HG03103 (cell line): ENCODE measurements around the gene ACSF2.
"Not testable (repeated sequence)": the region's sequence is repeated elsewhere in the genome, so short reads cannot be mapped to it uniquely, and the experiment has no call there.

Experiments
- ATAC-seq: cut with Tn5 transposase; IDR thresholded peaks from one replicate; pipeline ENCODE4 v1.9.1; 2021; ENCODE audit warnings: low read depth; ENCODE audit not compliant: unreplicated experiment

Gene ACSF2

GRCh38 chr17:50462446-50462845 is 36.4 kb downstream of the ACSF2 start:
- ATAC-seq: no peak

DNA sequence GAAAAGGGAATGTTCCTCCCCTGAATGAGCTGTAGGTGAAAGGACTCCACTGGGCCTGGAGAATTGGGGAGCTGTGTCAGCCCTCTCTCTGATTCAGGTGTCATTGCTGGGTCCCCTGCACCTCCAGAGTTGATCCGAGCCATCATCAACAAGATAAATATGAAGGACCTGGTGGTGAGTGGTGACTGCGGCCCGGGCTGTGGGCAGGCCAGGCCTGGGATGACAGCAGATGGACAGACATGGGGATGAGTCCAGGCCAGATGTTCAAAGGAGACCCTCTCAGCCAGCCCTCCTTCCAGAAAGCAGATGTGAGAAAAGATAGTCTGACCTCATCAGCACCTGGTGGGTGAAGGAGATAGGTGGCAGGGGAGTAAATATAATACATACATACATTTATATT is 38.1 kb downstream of the ACSF2 start:
- ATAC-seq: no peak

DNA sequence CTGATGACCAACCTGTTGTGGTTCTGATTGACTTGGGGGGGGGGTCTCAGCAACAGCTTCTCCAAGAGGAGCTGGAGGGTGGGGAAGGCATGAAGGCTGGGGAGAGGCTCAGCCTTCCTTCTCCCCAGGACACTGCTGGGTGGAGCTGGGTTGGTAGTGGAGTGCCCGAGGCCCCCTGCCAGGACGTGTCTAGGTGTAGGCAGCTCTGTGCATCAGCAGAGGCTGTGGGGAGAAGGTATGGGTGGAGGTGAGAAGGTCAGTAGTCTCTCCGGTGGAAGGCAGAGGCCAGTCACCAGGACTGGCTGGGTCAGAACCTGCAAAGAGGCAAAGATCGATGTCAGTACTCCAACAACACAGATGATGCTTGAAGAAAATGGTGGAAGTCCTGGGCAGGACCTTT is 38.7 kb downstream of the ACSF2 start:
- no peak for ATAC-seq

DNA sequence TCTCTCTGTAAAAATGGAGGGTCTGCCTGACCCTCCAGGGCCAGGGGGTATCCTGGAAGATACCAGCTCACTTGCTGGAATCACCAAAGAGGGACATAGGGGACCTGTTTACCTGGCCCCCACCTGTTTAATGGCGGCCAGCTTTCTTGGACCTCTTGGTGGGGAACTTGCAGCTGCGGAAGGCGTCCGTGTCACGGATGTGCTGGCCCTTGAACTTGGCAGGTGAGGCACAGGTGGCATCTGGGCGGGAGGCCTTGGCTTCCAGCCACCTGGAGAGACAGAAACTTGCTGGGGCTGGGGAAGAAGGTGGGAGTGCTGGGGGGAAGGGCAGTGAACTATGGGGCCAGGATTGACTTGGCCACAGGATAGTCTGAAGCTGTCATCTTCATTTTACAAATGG is 39.2 kb downstream of the ACSF2 start:
- ATAC-seq: no peak

- no peak for ATAC-seq
These were observed 39.6 kb downstream of the ACSF2 start for GRCh38 chr17:50465635-50466034.

DNA sequence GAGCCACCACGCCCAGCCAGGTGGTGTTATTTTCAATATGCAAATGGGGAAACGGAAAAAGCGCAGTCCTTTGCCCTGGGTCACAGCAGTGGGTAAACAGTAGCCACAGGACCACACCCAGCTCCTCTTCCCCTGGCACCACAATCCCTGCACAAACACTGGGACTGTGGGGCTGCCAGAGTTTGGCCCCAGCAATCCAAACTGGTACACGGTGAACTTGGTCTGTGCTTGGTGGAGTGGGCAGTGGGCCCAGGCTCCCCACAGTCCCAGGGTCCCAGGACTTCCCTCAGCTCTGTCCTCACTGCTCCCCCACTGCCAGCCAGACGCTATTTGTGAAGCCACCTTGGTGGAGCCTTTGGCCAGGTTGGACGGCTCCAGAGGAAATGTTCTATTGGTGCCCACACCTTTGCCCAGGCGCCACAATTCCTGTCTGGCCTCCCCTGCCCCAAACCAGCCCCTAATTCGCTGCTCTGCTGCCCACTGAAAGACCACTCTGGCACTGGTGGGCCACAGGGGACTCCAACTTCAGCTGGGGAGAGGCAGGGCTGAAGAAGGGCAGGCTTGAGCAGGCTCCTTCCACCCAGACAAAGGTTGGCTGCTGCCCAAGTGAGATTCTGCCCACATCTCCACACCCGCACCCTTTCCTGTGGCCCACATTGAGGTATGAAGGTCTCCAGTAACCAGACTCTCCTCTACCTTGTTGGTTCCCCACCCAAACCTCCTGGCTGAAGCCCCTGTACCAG is 40.5 kb downstream of the ACSF2 start:
- ATAC-seq: no peak

GRCh38 chr17:50467114-50467854 is 41.3 kb downstream of the ACSF2 start:
- ATAC-seq: no peak

- ATAC-seq: no peak
These were observed 41.9 kb downstream of the ACSF2 start for GRCh38 chr17:50467855-50468303.

- no peak for ATAC-seq
These were observed 42.5 kb downstream of the ACSF2 start, which contains the start of gene CHAD for GRCh38 chr17:50468304-50469207. TSS of gene CHAD (minus strand) at chr17:50468880. CDS start at chr17:50468813, 67 bp downstream.

DNA sequence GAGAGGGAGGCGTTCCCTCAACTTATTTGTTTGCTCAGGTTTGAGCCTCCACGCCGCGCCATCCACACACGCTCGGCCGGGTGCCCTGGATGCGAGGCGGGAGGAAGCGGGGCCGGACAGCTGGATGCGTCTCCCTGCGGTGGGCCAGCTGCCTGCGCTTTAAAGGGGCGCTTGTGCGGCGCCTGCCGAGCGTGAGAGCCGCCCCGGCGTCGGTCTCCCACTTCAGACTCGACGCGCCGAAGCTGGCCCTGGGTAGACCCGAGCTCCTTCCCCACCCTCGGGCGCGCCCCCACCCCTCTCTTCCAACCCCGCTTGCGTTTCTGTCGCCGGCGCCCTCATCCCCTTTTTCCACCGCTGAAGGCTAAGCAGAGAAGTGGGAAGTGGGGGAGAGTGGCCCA is 43.2 kb downstream of the ACSF2 start:
- ATAC-seq: no peak

DNA sequence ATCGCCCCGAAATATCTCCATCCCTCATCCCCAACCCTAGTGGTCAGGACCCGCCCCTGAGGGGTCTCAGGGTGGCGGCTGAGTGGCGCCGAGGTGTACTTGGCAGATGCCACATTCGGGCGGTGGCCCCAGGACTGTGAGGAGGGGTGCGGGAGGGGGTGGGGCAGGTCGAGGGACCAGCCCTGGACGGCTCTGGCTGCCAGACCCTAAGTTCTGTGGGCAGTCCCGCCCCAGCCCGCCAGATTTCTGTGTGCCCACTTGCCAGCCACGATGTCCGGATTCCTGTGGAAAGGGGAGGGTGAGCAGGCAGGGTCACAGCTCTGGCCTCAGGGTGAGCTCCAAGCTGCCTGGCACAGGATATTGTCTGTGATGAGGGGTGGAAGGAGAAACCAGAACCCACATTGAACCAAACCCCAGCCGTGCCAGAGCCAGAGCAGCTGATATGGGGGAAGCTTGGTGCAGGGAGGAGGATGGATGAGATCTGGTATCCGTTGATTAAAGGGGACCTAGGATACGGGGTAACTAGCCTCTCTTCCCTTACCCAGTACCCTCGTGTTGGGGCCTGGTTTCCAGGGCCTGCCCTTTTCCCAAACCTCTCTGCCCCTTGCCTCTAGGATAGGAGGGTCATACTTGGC is 43.8 kb downstream of the ACSF2 start:
- ATAC-seq: no peak

- no peak for ATAC-seq
These were observed 44.4 kb downstream of the ACSF2 start for GRCh38 chr17:50470426-50470825.

DNA sequence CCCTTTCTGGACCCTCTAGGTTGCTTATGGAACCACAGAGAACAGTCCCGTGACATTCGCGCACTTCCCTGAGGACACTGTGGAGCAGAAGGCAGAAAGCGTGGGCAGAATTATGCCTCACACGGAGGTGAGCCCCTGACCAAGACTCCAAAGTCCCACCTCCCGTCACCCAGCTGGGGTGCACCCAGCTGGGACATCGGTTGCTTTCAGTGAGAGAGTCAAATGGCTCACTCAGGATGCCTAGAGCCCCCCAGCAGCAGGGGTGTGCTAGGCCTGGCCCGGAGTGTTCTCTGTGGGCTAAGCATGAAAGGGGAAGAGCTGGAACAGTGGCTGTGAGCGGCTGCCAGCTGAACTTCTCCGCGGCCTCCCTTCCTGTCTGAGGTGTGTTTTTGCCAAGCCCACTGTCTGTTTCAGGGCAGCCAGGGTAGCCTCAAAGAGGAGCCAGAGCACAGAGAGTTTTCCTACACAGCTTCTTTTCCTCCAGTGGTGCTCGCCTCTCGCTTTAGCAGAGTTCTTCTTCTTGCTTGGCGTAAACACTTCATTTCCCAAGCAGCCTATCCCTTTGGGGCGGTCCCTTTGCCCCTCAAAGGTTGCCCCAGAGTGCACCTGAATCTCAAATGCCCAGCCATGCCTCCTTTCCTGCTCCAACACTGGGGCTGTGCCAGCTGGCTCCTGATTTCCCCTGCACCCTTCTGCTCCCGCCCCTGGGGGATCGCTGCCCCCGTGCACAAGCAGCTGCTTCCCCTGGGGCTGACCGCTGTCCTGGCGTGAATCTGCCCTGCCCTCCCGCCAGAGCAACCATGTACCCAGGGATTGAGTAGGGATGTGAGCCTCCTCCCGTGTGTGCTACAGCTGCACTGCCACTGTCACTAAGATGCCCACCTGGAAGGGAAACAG is 45.2 kb downstream of the ACSF2 start:
- no peak for ATAC-seq

GRCh38 chr17:50472286-50472685 is 46.3 kb downstream of the ACSF2 start:
- no peak for ATAC-seq

DNA sequence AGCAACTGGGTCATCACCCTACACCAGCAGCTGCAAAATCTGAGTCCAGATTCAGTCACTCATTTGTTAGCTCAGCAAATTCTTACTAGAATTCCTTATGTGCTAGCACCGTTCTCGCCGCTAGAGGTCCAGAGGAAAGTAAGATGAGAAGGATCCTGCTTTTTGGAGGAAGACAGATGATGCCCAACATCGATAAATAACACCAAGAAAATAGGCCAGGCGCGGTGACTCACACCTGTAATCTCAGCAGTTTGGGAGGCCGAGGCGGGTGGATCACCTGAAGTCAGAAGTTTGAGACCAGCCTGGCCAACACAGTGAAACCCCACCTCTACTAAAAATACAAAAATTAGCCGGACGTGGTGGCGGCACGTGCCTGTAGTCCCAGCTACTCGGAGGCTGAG is 46.7 kb downstream of the ACSF2 start:
- ATAC-seq: not testable (repeated sequence)

GRCh38 chr17:50473901-50474300 is 47.9 kb downstream of the ACSF2 start:
- no peak for ATAC-seq

DNA sequence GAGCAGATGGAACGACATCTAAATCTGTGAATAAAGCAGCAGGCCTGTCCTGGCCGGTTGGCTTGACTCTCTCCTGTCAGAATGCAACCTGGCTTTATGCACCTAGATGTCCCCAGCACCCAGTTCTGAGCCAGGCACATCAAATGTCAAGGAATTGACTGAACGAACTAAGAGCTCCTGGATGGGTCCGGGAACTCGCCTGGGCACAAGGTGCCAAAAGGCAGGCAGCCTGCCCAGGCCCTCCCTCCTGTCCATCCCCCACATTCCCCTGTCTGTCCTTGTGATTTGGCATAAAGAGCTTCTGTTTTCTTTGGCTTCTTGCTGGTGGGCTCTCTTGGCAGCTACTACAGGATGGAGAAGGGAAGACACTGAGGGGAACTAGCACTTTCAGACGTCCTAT is 48.5 kb downstream of the ACSF2 start:
- no peak for ATAC-seq

- no peak for ATAC-seq
These were observed 49.3 kb downstream of the ACSF2 start for GRCh38 chr17:50475362-50475761.

DNA sequence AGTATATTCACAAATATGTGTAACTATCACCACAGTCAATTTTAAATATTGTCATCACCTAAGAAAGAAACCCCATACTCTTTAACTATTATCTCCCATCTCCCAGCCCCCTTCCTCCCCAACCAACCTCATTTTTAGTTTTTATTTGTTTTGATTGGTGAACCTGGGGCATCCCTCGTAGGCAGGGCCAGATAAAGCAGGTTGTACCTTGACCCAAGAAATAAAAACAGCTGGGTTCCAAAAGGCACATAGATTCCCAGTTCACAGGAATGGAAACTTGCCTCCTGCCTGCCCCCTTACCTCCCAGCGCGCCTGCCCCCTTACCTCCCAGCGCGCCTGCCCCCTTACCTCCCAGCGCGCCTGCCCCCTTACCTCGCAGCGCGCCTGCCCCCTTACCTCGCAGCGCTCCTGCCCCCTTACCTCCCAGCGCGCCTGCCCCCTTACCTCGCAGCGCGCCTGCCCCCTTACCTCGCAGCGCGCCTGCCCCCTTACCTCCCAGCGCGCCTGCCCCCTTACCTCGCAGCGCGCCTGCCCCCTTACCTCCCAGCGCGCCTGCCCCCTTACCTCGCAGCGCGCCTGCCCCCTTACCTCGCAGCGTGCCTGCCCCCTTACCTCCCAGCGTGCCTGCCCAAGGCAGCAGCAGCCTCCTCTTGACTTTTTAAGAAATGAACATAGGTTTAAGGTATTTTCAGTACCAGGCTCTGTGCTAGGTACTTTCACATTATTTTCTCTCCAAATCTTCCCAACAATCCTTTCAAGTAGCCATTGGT is 49.9 kb downstream of the ACSF2 start:
- ATAC-seq: not testable (repeated sequence)
